ENCODE measurements around the gene SNX17. TPM values are rescaled to one million over a fixed set of nuclear protein-coding genes. Genes with fewer than 3 reads are reported as not detected.

Gene SNX17
- total and polyA plus RNA-seq, 2 of the 13 experiments (the other 11 are each of a cell fraction or from before 2014, with no cell fraction given), result 75.0 to 109 TPM

- TF ChIP-seq SKI (IDR thresholded peaks at IDR 0.05; ENCODE audit: partially characterized antibody) (peak; percentile 74), RCOR2 (CRISPR knock-in tag; IDR thresholded peaks at IDR 0.05) (peak; percentile 84), DBP (CRISPR knock-in tag; IDR thresholded peaks at IDR 0.05; ENCODE audit: not compliant biosample characterization) (no peak), NR2F1 (CRISPR knock-in tag; IDR thresholded peaks at IDR 0.05) (peak in 1 of 2 experiments; percentile 14; a peak in 1 of 4 replicates), POLR2A (IDR thresholded peaks at IDR 0.05; ENCODE audit: insufficient read depth in 1 of 2, low read depth in 2 of 2, low read length in 2 of 2) (peak; percentile 78 to 83), ZNF788 (CRISPR knock-in tag; IDR thresholded peaks at IDR 0.05; ENCODE audit: borderline replicate concordance) (peak; percentile 77; the same call in 1 of the 2 replicates), DMAP1 (CRISPR knock-in tag; IDR thresholded peaks at IDR 0.05) (peak; percentile 90), TOE1 (CRISPR knock-in tag; IDR thresholded peaks at IDR 0.05) (peak; percentile 86; the same call in 1 of the 2 replicates)
Measured at GRCh38 chr2:27320958-27321543, 49.4 kb upstream of the SNX17 start (continued).

- Histone ChIP-seq H3K4me1 (ENCODE audit: insufficient read depth, low read length) (peaks cover 36% of the 10 kb centered on the region), H3K4me3 (replicated peaks in 1 of 3; ENCODE audit: insufficient read depth in 1 of 3, low read depth in 2 of 3, low read length in 3 of 3) (peak overlapping the region; percentile 82 to 86 (median 83)), H3K79me2 (ENCODE audit: insufficient read depth, low read length) (peaks cover 25% of the 10 kb centered on the region), H3K36me3 (replicated peaks in 1 of 2; ENCODE audit: control insufficient read depth in 1 of 2, insufficient read depth in 2 of 2, low read length in 2 of 2) (peaks cover 7 to 19% of the 10 kb centered on the region in 2 experiments), H3K27ac (ENCODE audit: extremely low read length, insufficient read depth, low read length) (peak overlapping the region; percentile 91), H3K9me3 (ENCODE audit: low read length) (no peaks in the 10 kb centered on the region), H3K27me3 (ENCODE audit: control insufficient read depth in 1 of 2, insufficient read depth in 2 of 2, low read length in 2 of 2) (peaks cover 0 to 4% of the 10 kb centered on the region in 2 experiments; a peak in 1 of 5 replicates), H4K20me1 (ENCODE audit: insufficient read depth, low read length) (no peaks in the 10 kb centered on the region), H3K9ac (ENCODE audit: insufficient read depth, low read depth, low read length) (peak overlapping the region; percentile 99), H2AFZ (ENCODE audit: low read length) (no peak overlapping the region), H3K4me2 (ENCODE audit: low read depth, low read length) (peak overlapping the region; percentile 95)
- intact Hi-C loops (cut with micrococcal nuclease; ENCODE audit: unreplicated experiment), result no loop called here
- ChIA-PET CTCF (ENCODE audit: low intra/inter-chr PET ratio, low total read pairs) (no interaction called here), POLR2A (interaction anchor here (0.8 to 5.0 kb wide), 15 partner anchors 10 to 106 kb away, joined by 3 to 73 read pairs (median 7); partner anchors contain the start of genes EIF2B4, GTF3C2, NRBP1 and SNX17)
- ATAC-seq (peak; percentile 9), DNase-seq (ENCODE audit: low spot score) (no peak), FAIRE-seq (no peak)
- TSS peak; percentile 88 for BruUV-seq (replicated peaks)
- 0% methylated on average over 9 of the region's 10 CpGs for WGBS (ENCODE audit: low lambda C conversion rate)
- in situ Hi-C loops (cut with HindIII; ENCODE audit: extremely low pct_ligation_motif_present, low pct_unique_long_range_greater_than_20kb), result loop anchor here (5.0 kb wide), 1 partner anchor 50 kb away; the partner anchor contains the start of genes EIF2B4 and SNX17
- TF ChIP-seq ZNF563 (CRISPR knock-in tag; IDR thresholded peaks at IDR 0.05) (no peak), SUZ12 (IDR thresholded peaks at IDR 0.05; ENCODE audit: low read depth, low read length) (no peak), ZNF841 (CRISPR knock-in tag; IDR thresholded peaks at IDR 0.05; ENCODE audit: borderline replicate concordance) (no peak), KDM5B (CRISPR knock-in tag; IDR thresholded peaks at IDR 0.05; ENCODE audit: borderline replicate concordance) (no peak), ZNF644 (CRISPR knock-in tag; IDR thresholded peaks at IDR 0.05; ENCODE audit: low read depth) (no peak), MNT (IDR thresholded peaks at IDR 0.05) (no peak), ZBTB21 (CRISPR knock-in tag; IDR thresholded peaks at IDR 0.05) (no peak), ZBTB4 (CRISPR knock-in tag; IDR thresholded peaks at IDR 0.05; ENCODE audit: borderline replicate concordance) (0 out of 2 replicates have a peak, but pooled peaks have one; percentile 2), NR0B2 (CRISPR knock-in tag; IDR thresholded peaks at IDR 0.05) (no peak), STAG1 (CRISPR knock-in tag; IDR thresholded peaks at IDR 0.05) (no peak)
Measured at GRCh38 chr2:27322301-27322765, 48.1 kb upstream of the SNX17 start.

Measured in HepG2 (cell line).